ENCODE data around the gene VOPP1.

DNA sequence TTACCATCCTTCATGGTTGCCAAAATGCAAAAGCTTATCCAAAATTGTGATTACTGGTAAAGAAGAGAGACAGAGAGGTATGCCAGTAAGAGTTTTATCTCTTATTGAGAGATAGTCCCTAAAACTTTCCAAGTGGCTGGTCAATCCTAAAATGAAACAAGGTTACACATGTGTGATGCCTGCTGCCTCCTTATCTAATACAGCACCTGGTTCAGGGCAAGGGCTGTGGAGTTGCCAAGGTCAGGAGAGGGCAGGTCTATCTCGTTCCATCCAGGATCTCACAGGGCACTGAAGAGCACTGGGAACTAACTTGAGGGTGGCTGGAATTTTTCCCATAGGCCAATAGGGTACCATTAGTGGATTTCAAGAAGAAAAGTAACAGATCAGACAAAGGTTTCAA is 18.3 kb downstream of the VOPP1 start:
- TF ChIP-seq EZH2 (IDR thresholded peaks at IDR 0.05; ENCODE audit: insufficient read depth, poor library complexity, severe bottlenecking) (no peak), EZH2phosphoT487 (IDR thresholded peaks at IDR 0.05; ENCODE audit: insufficient read depth, low read depth) (no peak)

All from GM23248 (cell line).